Stomach (tissue), 9 donors: ENCODE results near the gene ACSL3. TPM values are rescaled to one million over a fixed set of nuclear protein-coding genes. Genes with fewer than 3 reads are reported as not detected.

Source experiments
- DNase-seq, 2 donors: peaks; one replicate each; pipeline versions ENCODE4 v3.0.0 to v3.0.0-alpha.2; 2013 to 2019
- H3K27ac ChIP-seq, 5 donors: fragments of 200-600 bp in 4 of 5; sonication (generic) in 4 of 5; one replicate each; pipeline ENCODE4 v1.5.1; 2013 to 2019; ENCODE audit warnings: mild to moderate bottlenecking in 1 of 5, moderate library complexity in 1 of 5
- H3K27me3 ChIP-seq, 3 donors: fragments of 200-600 bp; sonication (generic); one replicate each; pipeline ENCODE4 v1.5.1; 2017 to 2019; ENCODE audit warnings: mixed run types in 1 of 3
- H3K36me3 ChIP-seq, 4 donors: fragments of 200-600 bp; sonication (generic); 1 replicate in 3 of 4; 2 replicates in 1 of 4; pipeline ENCODE4 v1.5.1; 2016 to 2019
- H3K4me1 ChIP-seq, 4 donors: fragments of 200-600 bp; sonication (generic); one replicate each; pipeline ENCODE4 v1.5.1; 2016 to 2019
- H3K4me3 ChIP-seq, 4 donors: fragments of 200-600 bp; sonication (generic) in 3 of 4; one replicate each; pipeline ENCODE4 v1.5.1; 2016 to 2019; ENCODE audit warnings: mild to moderate bottlenecking in 1 of 4
- H3K9me3 ChIP-seq, 4 donors: fragments of 200-600 bp; sonication (generic); one replicate each; pipeline ENCODE4 v1.5.1; 2016 to 2019
- EP300 ChIP-seq: sonication (generic); formaldehyde crosslinking; IDR thresholded peaks from one replicate; pipeline ENCODE4 v1.6.1; 2017; ENCODE audit warnings: antibody characterized with exemption
- POLR2A ChIP-seq, 4 donors: fragments of 450-650 bp; IDR thresholded peaks; one replicate each; pipeline ENCODE4 v1.6.1; 2016; ENCODE audit warnings: antibody characterized with exemption in 4 of 4, control low read depth in 2 of 4, mild to moderate bottlenecking in 1 of 4, moderate library complexity in 1 of 4
- POLR2AphosphoS5 ChIP-seq, 3 donors: sonication (generic); formaldehyde crosslinking; IDR thresholded peaks; one replicate each; pipeline ENCODE4 v1.6.1; 2016; ENCODE audit warnings: antibody characterized with exemption in 3 of 3
- WGBS, 5 donors: extraction: QIAGEN DNeasy Blood & Tissue Kit in 3 of 5; methylation state at CpG; one replicate each; pipeline versions ENCODE4 v1.1.5 to v1.1.7; 2013 to 2018; 5-methylcytosine and 5-hydroxymethylcytosine counted together
- intact Hi-C: fragments of 100-400 bp; cut with DNase I; formaldehyde crosslinking; loops from one replicate; pipeline ENCODE4 v1.15.1; 2023; ENCODE audit warnings: low total_unique reads
- polyA plus RNA-seq, 3 donors: library from polyadenylated mRNA; stranded (reverse); fragments of 200-250 nt; gene quantifications; one replicate each; pipeline ENCODE4 v1.2.3, GENCODE V29; 2013
- total RNA-seq, 5 donors: library from RNA; depleted of rRNA; stranded (reverse); fragments of >200 nt; gene quantifications; one replicate each; pipeline versions ENCODE4 v1.1.0 to v1.2.3, GENCODE V29; 2014 to 2016
- TF ChIP-seq, protein P1 (sequence below), 7 experiments: fragments of 450-650 bp in 4 of 7; fragments of 200-600 bp in 3 of 7; sonication (generic) in 3 of 7; IDR thresholded peaks; one replicate each; pipeline ENCODE4 v1.5.1; 2016 to 2019; ENCODE audit warnings: antibody characterized with exemption in 7 of 7, control low read depth in 2 of 7, mild to moderate bottlenecking in 1 of 7
- donor health status: healthy with polysubstance abuse.
- donor health status: Bipolar disorder and iron deficiency.
- donor health status: healthy.

The ACSL3 gene
- total and polyA plus RNA-seq, 8 donors = 10.5 to 234 (median 52.9) TPM

GRCh38 chr2:222959358-222959757 is 98.5 kb downstream of the ACSL3 start:
- H3K4me3 ChIP-seq = no peak overlapping the region
- no peaks in the 10 kb centered on the region for H3K27me3 ChIP-seq
- intact Hi-C loops = no loop called here
- no peaks in the 10 kb centered on the region for H3K36me3 ChIP-seq
- 84 to 92% (median 85%) methylated on average over 4 of the region's 4 CpGs for WGBS, 5 donors
- no peak for DNase-seq
- no peaks in the 10 kb centered on the region for H3K4me1 ChIP-seq
- no peaks in the 10 kb centered on the region for H3K9me3 ChIP-seq
- no peak overlapping the region for H3K27ac ChIP-seq
- TF ChIP-seq, protein P1, sequence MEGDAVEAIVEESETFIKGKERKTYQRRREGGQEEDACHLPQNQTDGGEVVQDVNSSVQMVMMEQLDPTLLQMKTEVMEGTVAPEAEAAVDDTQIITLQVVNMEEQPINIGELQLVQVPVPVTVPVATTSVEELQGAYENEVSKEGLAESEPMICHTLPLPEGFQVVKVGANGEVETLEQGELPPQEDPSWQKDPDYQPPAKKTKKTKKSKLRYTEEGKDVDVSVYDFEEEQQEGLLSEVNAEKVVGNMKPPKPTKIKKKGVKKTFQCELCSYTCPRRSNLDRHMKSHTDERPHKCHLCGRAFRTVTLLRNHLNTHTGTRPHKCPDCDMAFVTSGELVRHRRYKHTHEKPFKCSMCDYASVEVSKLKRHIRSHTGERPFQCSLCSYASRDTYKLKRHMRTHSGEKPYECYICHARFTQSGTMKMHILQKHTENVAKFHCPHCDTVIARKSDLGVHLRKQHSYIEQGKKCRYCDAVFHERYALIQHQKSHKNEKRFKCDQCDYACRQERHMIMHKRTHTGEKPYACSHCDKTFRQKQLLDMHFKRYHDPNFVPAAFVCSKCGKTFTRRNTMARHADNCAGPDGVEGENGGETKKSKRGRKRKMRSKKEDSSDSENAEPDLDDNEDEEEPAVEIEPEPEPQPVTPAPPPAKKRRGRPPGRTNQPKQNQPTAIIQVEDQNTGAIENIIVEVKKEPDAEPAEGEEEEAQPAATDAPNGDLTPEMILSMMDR (IDR thresholded peaks at IDR 0.05) = no peak
- TF ChIP-seq EP300 (no peak), POLR2AphosphoS5 (IDR thresholded peaks at IDR 0.05) (no peak), POLR2A (IDR thresholded peaks at IDR 0.05) (no peak)

- TF ChIP-seq POLR2A (IDR thresholded peaks at IDR 0.05) (no peak), POLR2AphosphoS5 (IDR thresholded peaks at IDR 0.05) (no peak), EP300 (no peak)
- TF ChIP-seq, protein P1 (IDR thresholded peaks at IDR 0.05) = no peak
- Histone ChIP-seq H3K4me3 (no peak overlapping the region), H3K9me3 (no peaks in the 10 kb centered on the region), H3K27me3 (no peaks in the 10 kb centered on the region), H3K27ac (no peak overlapping the region), H3K4me1 (no peaks in the 10 kb centered on the region), H3K36me3 (no peaks in the 10 kb centered on the region)
- no peak for DNase-seq
- WGBS, 5 donors = 71 to 89% (median 74%) methylated on average over 6 of the region's 6 CpGs
- intact Hi-C loops = no loop called here
Observed at GRCh38 chr2:222960126-222960525, 99.3 kb downstream of the ACSL3 start.

DNA sequence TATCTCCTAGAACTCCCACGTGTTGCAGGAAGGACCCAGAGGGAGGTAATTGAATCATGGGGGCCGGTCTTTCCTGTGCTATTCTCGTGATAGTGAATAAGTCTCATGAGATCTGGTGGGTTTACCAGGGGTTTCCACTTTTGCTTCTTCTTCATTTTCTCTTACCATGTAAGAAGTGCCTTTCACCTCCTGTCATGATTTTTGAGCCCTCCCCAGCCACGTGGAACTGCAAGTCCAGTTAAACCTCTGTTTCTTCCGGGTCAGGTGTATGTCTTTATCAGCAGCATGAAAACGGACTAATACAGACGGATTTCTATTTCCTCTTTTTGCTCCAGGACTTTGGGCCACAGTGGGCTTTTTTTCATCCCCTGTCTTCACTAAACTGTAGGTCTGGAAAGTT is 102.8 kb downstream of the ACSL3 start:
- Histone ChIP-seq H3K36me3 (no peaks in the 10 kb centered on the region), H3K27ac (no peak overlapping the region), H3K4me3 (no peak overlapping the region), H3K4me1 (no peaks in the 10 kb centered on the region), H3K27me3 (no peaks in the 10 kb centered on the region), H3K9me3 (no peaks in the 10 kb centered on the region)
- 78 to 84% (median 81%) methylated on average over 7 of the region's 7 CpGs for WGBS, 5 donors
- intact Hi-C loops = no loop called here
- TF ChIP-seq EP300 (no peak), POLR2AphosphoS5 (IDR thresholded peaks at IDR 0.05) (no peak), POLR2A (IDR thresholded peaks at IDR 0.05) (no peak)
- TF ChIP-seq, protein P1 (IDR thresholded peaks at IDR 0.05) = no peak
- DNase-seq = no peak

- Histone ChIP-seq H3K27me3 (no peaks in the 10 kb centered on the region), H3K4me1 (peaks cover 0 to under 1% (median 0%) of the 10 kb centered on the region in 4 donors), H3K9me3 (no peaks in the 10 kb centered on the region), H3K4me3 (no peak overlapping the region), H3K36me3 (no peaks in the 10 kb centered on the region), H3K27ac (no peak overlapping the region)
- 67 to 94% (median 78%) methylated on average over 4 to 11 of the region's 11 CpGs for WGBS, 5 donors
- no peak for TF ChIP-seq POLR2AphosphoS5 (IDR thresholded peaks at IDR 0.05)
- TF ChIP-seq, protein P1 (IDR thresholded peaks at IDR 0.05) = no peak
- no peak for TF ChIP-seq POLR2A (IDR thresholded peaks at IDR 0.05)
- TF ChIP-seq EP300 = no peak
- intact Hi-C loops = no loop called here
- DNase-seq = no peak
Observed at GRCh38 chr2:222964376-222965031, 103.7 kb downstream of the ACSL3 start.
